WTC11 (cell line): ENCODE results near the gene FAM131C. TPM values are rescaled to one million over a fixed set of nuclear protein-coding genes. Genes with fewer than 3 reads are reported as not detected.

Experiments used
- ATAC-seq: fragments of 200-7000 bp; cut with Tn5 transposase; 2 replicates; pipeline ENCODE4 v1.10.0; 2021; ENCODE audit warnings: mild to moderate bottlenecking, moderate library complexity
- CTCF ChIA-PET: fragments of 300-600 bp; sonication (Branson Sonifier 250); formaldehyde crosslinking; loops from one replicate; lab custom pipeline; 2021; ENCODE audit warnings: antibody characterized with exemption; lab: Charles Lee
- POLR2A ChIA-PET: fragments of 350-600 bp; sonication (Branson Sonifier 250); formaldehyde crosslinking; loops from one replicate; lab custom pipeline; 2021; ENCODE audit warnings: antibody characterized with exemption; lab: Charles Lee
- DNase-seq: peaks from one replicate; pipeline ENCODE4 v3.0.0; 2021; ENCODE audit warnings: low spot score
- H3K27ac Mint-ChIP-seq: 2 replicates; pipeline ENCODE4 v1.8.0; 2021; ENCODE audit warnings: mixed read lengths
- H3K27me3 Mint-ChIP-seq: 2 replicates; pipeline ENCODE4 v1.8.0; 2021; ENCODE audit warnings: low read depth, mild to moderate bottlenecking, moderate library complexity, mixed read lengths
- H3K36me3 Mint-ChIP-seq: 2 replicates; pipeline ENCODE4 v1.8.0; 2021; ENCODE audit warnings: mixed read lengths
- H3K4me1 Mint-ChIP-seq: 2 replicates; pipeline ENCODE4 v1.8.0; 2022; ENCODE audit warnings: mixed read lengths
- H3K4me3 Mint-ChIP-seq: 2 replicates; pipeline ENCODE4 v1.8.0; 2021; ENCODE audit warnings: mild to moderate bottlenecking, moderate library complexity, mixed read lengths
- H3K9me3 Mint-ChIP-seq: 2 replicates; pipeline ENCODE4 v1.8.0; 2021; ENCODE audit warnings: mixed read lengths
- CREB1 ChIP-seq: sonication (generic); formaldehyde crosslinking; IDR thresholded peaks from 2 replicates; pipeline ENCODE4 v1.8.0; 2023; ENCODE audit warnings: mild to moderate bottlenecking, missing genetic modification reagents
- EMX1 ChIP-seq: fragments of 250-450 bp; sonication (Bioruptor Pico); IDR thresholded peaks from 2 replicates; pipeline ENCODE4 v1.8.0; 2021; ENCODE audit warnings: mild to moderate bottlenecking
- GTF2I ChIP-seq: fragments of 250-450 bp; sonication (Bioruptor Pico); conservative IDR thresholded peaks from 2 replicates; pipeline ENCODE4 v1.4.0; 2021; ENCODE audit warnings: mild to moderate bottlenecking
- KAT7 ChIP-seq: sonication (generic); formaldehyde crosslinking; IDR thresholded peaks from 2 replicates; pipeline ENCODE4 v1.8.1; 2023; ENCODE audit warnings: missing genetic modification reagents, mild to moderate bottlenecking, borderline replicate concordance
- MYBL2 ChIP-seq: sonication (generic); formaldehyde crosslinking; IDR thresholded peaks from 2 replicates; pipeline ENCODE4 v1.8.1; 2023; ENCODE audit warnings: mild to moderate bottlenecking, moderate library complexity, missing genetic modification reagents
- NR2C2 ChIP-seq: sonication (generic); formaldehyde crosslinking; IDR thresholded peaks from 2 replicates; pipeline ENCODE4 v1.8.0; 2022; ENCODE audit warnings: mild to moderate bottlenecking, missing genetic modification reagents
- TCF7 ChIP-seq: sonication (generic); formaldehyde crosslinking; IDR thresholded peaks from 2 replicates; pipeline ENCODE4 v1.8.0; 2022; ENCODE audit warnings: mild to moderate bottlenecking, low read depth, missing genetic modification reagents, moderate library complexity
- TEAD4 ChIP-seq: sonication (generic); formaldehyde crosslinking; IDR thresholded peaks from 2 replicates; pipeline ENCODE4 v1.8.0; 2022; ENCODE audit warnings: mild to moderate bottlenecking, missing genetic modification reagents
- ZBTB21 ChIP-seq: sonication (generic); formaldehyde crosslinking; IDR thresholded peaks from 2 replicates; pipeline ENCODE4 v1.8.1; 2023; ENCODE audit warnings: mild to moderate bottlenecking, missing genetic modification reagents, borderline replicate concordance
- ZNF219 ChIP-seq: sonication (generic); formaldehyde crosslinking; IDR thresholded peaks from 2 replicates; pipeline ENCODE4 v1.8.0; 2023; ENCODE audit warnings: missing genetic modification reagents, mild to moderate bottlenecking, borderline replicate concordance
- ZNF423 ChIP-seq: fragments of 250-450 bp; sonication (Bioruptor Pico); IDR thresholded peaks from 2 replicates; pipeline ENCODE4 v2.1.2; 2022; ENCODE audit warnings: mild to moderate bottlenecking, moderate library complexity
- total RNA-seq: library from RNA; stranded (reverse); gene quantifications from 3 replicates; pipeline ENCODE4 v1.2.3, GENCODE V29; 2021
- TF ChIP-seq, protein P1 (sequence below): sonication (generic); formaldehyde crosslinking; IDR thresholded peaks from 2 replicates; pipeline ENCODE4 v1.8.1; 2023; ENCODE audit warnings: mild to moderate bottlenecking, missing genetic modification reagents, borderline replicate concordance
- TF ChIP-seq, protein P2 (sequence below): fragments of 250-450 bp; sonication (Bioruptor Pico); IDR thresholded peaks from 2 replicates; pipeline ENCODE4 v1.9.0; 2021; ENCODE audit warnings: mild to moderate bottlenecking
- TF ChIP-seq, protein P3 (sequence below): sonication (generic); formaldehyde crosslinking; IDR thresholded peaks from 2 replicates; pipeline ENCODE4 v1.8.1; 2022; ENCODE audit warnings: low read depth, mild to moderate bottlenecking, moderate library complexity, missing genetic modification reagents, borderline replicate concordance
- TF ChIP-seq, protein P4 (sequence below): fragments of 250-450 bp; sonication (Bioruptor Pico); IDR thresholded peaks from 2 replicates; pipeline ENCODE4 v1.9.0; 2021; ENCODE audit warnings: moderate library complexity, mild to moderate bottlenecking, inconsistent platforms, borderline replicate concordance
- TF ChIP-seq, protein P5 (sequence below): sonication (generic); formaldehyde crosslinking; IDR thresholded peaks from 2 replicates; pipeline ENCODE4 v1.8.1; 2022; ENCODE audit warnings: mild to moderate bottlenecking, missing genetic modification reagents, moderate library complexity, borderline replicate concordance

FAM131C gene
- total RNA-seq, 1 experiment from 2014 or later = 1.4 TPM

DNA sequence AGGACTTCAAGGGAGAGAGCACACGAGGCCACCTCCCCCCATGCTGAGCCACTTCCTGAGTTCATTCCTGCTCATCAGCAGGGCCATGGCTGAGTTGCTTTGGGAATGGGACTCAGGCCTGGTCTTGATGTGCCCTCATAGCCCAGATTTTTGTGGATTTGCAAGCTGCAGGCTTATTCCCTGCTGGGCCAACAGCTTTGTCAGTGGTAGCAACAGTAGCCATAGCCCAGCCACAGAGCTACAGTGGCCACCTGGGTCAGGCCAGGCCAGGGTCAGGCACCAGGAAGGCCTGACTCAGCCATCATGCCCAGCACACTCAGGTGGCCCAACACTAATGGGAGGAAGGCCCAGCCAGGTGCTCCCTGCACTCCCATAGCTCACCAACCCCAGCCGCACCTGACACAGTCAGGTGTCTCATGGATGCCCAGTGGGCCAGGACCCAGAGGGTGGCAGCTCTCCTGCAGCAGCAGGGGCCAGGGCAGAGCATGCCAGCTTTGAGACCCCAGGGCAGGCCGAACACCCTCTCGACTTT lies 49.0 kb upstream of the FAM131C start:
- H3K4me1 Mint-ChIP-seq = peaks cover 50% of the 10 kb centered on the region
- DNase-seq = no peak

DNA sequence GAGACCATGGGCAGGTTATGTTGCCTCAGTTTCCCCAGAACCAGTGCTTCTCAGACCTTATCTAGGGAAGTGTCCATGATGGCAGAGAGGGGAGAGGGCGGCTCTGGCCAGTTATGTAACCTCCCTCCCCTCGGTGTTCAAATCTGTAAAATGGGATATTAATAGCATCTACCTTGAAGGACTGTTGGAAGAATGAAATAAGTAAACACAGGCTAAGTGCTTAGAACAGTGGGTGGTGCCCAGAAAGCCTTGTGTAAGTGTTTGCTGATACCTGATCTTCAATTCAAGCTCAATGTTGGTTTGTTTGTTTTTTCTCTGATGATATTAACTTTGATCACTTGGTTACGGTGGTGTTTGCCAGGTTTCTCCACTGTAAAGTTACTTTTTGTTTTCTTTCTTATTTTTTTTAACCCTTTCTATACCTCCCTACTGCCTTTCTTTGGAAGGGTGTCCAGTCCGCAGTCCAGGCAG lies 47.5 kb upstream of the FAM131C start:
- peak overlapping the region; percentile 45; the same call in 1 of the 2 replicates for H3K27ac Mint-ChIP-seq

More for the DNA sequence above, 49.0 kb upstream of the FAM131C start:
- peak; percentile 45 for ATAC-seq
- H3K9me3 Mint-ChIP-seq = no peaks in the 10 kb centered on the region
- peaks cover 21% of the 10 kb centered on the region for H3K36me3 Mint-ChIP-seq
- H3K4me3 Mint-ChIP-seq = no peak overlapping the region
- TF ChIP-seq, protein P1, sequence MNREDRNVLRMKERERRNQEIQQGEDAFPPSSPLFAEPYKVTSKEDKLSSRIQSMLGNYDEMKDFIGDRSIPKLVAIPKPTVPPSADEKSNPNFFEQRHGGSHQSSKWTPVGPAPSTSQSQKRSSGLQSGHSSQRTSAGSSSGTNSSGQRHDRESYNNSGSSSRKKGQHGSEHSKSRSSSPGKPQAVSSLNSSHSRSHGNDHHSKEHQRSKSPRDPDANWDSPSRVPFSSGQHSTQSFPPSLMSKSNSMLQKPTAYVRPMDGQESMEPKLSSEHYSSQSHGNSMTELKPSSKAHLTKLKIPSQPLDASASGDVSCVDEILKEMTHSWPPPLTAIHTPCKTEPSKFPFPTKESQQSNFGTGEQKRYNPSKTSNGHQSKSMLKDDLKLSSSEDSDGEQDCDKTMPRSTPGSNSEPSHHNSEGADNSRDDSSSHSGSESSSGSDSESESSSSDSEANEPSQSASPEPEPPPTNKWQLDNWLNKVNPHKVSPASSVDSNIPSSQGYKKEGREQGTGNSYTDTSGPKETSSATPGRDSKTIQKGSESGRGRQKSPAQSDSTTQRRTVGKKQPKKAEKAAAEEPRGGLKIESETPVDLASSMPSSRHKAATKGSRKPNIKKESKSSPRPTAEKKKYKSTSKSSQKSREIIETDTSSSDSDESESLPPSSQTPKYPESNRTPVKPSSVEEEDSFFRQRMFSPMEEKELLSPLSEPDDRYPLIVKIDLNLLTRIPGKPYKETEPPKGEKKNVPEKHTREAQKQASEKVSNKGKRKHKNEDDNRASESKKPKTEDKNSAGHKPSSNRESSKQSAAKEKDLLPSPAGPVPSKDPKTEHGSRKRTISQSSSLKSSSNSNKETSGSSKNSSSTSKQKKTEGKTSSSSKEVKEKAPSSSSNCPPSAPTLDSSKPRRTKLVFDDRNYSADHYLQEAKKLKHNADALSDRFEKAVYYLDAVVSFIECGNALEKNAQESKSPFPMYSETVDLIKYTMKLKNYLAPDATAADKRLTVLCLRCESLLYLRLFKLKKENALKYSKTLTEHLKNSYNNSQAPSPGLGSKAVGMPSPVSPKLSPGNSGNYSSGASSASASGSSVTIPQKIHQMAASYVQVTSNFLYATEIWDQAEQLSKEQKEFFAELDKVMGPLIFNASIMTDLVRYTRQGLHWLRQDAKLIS (CRISPR knock-in tag) = no peak
- no peak for TF ChIP-seq TEAD4 (CRISPR knock-in tag)
- TF ChIP-seq, protein P2, sequence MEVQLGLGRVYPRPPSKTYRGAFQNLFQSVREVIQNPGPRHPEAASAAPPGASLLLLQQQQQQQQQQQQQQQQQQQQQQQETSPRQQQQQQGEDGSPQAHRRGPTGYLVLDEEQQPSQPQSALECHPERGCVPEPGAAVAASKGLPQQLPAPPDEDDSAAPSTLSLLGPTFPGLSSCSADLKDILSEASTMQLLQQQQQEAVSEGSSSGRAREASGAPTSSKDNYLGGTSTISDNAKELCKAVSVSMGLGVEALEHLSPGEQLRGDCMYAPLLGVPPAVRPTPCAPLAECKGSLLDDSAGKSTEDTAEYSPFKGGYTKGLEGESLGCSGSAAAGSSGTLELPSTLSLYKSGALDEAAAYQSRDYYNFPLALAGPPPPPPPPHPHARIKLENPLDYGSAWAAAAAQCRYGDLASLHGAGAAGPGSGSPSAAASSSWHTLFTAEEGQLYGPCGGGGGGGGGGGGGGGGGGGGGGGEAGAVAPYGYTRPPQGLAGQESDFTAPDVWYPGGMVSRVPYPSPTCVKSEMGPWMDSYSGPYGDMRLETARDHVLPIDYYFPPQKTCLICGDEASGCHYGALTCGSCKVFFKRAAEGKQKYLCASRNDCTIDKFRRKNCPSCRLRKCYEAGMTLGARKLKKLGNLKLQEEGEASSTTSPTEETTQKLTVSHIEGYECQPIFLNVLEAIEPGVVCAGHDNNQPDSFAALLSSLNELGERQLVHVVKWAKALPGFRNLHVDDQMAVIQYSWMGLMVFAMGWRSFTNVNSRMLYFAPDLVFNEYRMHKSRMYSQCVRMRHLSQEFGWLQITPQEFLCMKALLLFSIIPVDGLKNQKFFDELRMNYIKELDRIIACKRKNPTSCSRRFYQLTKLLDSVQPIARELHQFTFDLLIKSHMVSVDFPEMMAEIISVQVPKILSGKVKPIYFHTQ (CRISPR knock-in tag) = no peak
- TF ChIP-seq KAT7 = no peak
- no peak for TF ChIP-seq CREB1 (CRISPR knock-in tag)
- no peak for TF ChIP-seq TCF7 (CRISPR knock-in tag)
- TF ChIP-seq EMX1 = no peak
- TF ChIP-seq, protein P3, sequence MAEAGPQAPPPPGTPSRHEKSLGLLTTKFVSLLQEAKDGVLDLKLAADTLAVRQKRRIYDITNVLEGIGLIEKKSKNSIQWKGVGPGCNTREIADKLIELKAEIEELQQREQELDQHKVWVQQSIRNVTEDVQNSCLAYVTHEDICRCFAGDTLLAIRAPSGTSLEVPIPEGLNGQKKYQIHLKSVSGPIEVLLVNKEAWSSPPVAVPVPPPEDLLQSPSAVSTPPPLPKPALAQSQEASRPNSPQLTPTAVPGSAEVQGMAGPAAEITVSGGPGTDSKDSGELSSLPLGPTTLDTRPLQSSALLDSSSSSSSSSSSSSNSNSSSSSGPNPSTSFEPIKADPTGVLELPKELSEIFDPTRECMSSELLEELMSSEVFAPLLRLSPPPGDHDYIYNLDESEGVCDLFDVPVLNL (CRISPR knock-in tag) = no peak
- no peak for TF ChIP-seq GTF2I (CRISPR knock-in tag)
- TF ChIP-seq, protein P4, sequence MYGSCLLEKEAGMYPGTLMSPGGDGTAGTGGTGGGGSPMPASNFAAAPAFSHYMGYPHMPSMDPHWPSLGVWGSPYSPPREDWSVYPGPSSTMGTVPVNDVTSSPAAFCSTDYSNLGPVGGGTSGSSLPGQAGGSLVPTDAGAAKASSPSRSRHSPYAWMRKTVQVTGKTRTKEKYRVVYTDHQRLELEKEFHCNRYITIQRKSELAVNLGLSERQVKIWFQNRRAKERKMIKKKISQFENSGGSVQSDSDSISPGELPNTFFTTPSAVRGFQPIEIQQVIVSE (CRISPR knock-in tag) = no peak
- TF ChIP-seq MYBL2 (CRISPR knock-in tag) = no peak
- H3K27me3 Mint-ChIP-seq = no peaks in the 10 kb centered on the region
- no peak overlapping the region for H3K27ac Mint-ChIP-seq
- ChIA-PET POLR2A (no interaction called here), CTCF (interaction anchor here (0.8 to 8.2 kb wide), 5 partner anchors 23 to 241 kb away, joined by 3 to 61 read pairs (median 4); no protein-coding TSS in a partner anchor)

More for the DNA sequence above, 47.5 kb upstream of the FAM131C start:
- Mint-ChIP-seq H3K4me1 (peaks cover 63% of the 10 kb centered on the region), H3K36me3 (peaks cover 14% of the 10 kb centered on the region), H3K9me3 (no peaks in the 10 kb centered on the region), H3K4me3 (no peak overlapping the region), H3K27me3 (no peaks in the 10 kb centered on the region)
- ChIA-PET CTCF (interaction anchor here (1.0 to 8.2 kb wide), 5 partner anchors 24 to 54 kb away, joined by 3 to 61 read pairs (median 6); no protein-coding TSS in a partner anchor), POLR2A (interaction anchor here (0.8 kb wide), 1 partner anchor 24 kb away, joined by 3 read pairs; no protein-coding TSS in a partner anchor)
- TF ChIP-seq TEAD4 (CRISPR knock-in tag) = no peak
- no peak for TF ChIP-seq ZBTB21 (CRISPR knock-in tag)
- no peak for TF ChIP-seq ZNF423
- no peak for TF ChIP-seq ZNF219 (CRISPR knock-in tag)
- TF ChIP-seq NR2C2 (CRISPR knock-in tag) = no peak
- TF ChIP-seq, protein P5, sequence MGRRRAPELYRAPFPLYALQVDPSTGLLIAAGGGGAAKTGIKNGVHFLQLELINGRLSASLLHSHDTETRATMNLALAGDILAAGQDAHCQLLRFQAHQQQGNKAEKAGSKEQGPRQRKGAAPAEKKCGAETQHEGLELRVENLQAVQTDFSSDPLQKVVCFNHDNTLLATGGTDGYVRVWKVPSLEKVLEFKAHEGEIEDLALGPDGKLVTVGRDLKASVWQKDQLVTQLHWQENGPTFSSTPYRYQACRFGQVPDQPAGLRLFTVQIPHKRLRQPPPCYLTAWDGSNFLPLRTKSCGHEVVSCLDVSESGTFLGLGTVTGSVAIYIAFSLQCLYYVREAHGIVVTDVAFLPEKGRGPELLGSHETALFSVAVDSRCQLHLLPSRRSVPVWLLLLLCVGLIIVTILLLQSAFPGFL (CRISPR knock-in tag) = no peak
- DNase-seq (no peak), ATAC-seq (no peak)
